ENCODE data around the gene CAPN14. TPM values are rescaled to one million over a fixed set of nuclear protein-coding genes. Genes with fewer than 3 reads are reported as not detected.

CAPN14 gene
- total RNA-seq, 1 donor from 2014 or later, result 0.13 TPM

GRCh38 chr2:31205613-31206012 lies 11.7 kb downstream of the CAPN14 start:
- Mint-ChIP-seq H3K4me1 (ENCODE audit: unreplicated experiment) (peaks cover 3% of the 10 kb centered on the region), H3K4me3 (ENCODE audit: unreplicated experiment) (no peak overlapping the region), H3K9me3 (ENCODE audit: unreplicated experiment) (no peaks in the 10 kb centered on the region), H3K27me3 (ENCODE audit: unreplicated experiment) (peaks cover 4% of the 10 kb centered on the region), H3K27ac (ENCODE audit: unreplicated experiment) (no peak overlapping the region), H3K36me3 (ENCODE audit: low read depth, unreplicated experiment) (no peaks in the 10 kb centered on the region)
- no peak for TF ChIP-seq CTCF (IDR thresholded peaks at IDR 0.05; ENCODE audit: unreplicated experiment)
- no peak for DNase-seq (ENCODE audit: low spot score)

- no peaks in the 10 kb centered on the region for H3K36me3 Mint-ChIP-seq (ENCODE audit: low read depth, unreplicated experiment)
- H3K4me1 Mint-ChIP-seq (ENCODE audit: unreplicated experiment), result peaks cover 3% of the 10 kb centered on the region
- DNase-seq (ENCODE audit: low spot score), result no peak
- H3K27me3 Mint-ChIP-seq (ENCODE audit: unreplicated experiment), result peaks cover 4% of the 10 kb centered on the region
- H3K27ac Mint-ChIP-seq (ENCODE audit: unreplicated experiment), result no peak overlapping the region
- no peak overlapping the region for H3K4me3 Mint-ChIP-seq (ENCODE audit: unreplicated experiment)
- no peaks in the 10 kb centered on the region for H3K9me3 Mint-ChIP-seq (ENCODE audit: unreplicated experiment)
- TF ChIP-seq CTCF (IDR thresholded peaks at IDR 0.05; ENCODE audit: unreplicated experiment), result no peak
Measured at GRCh38 chr2:31205186-31205585, 12.1 kb downstream of the CAPN14 start.

- Mint-ChIP-seq H3K4me3 (ENCODE audit: unreplicated experiment) (no peak overlapping the region), H3K9me3 (ENCODE audit: unreplicated experiment) (no peaks in the 10 kb centered on the region), H3K36me3 (ENCODE audit: low read depth, unreplicated experiment) (no peaks in the 10 kb centered on the region), H3K27ac (ENCODE audit: unreplicated experiment) (no peak overlapping the region), H3K4me1 (ENCODE audit: unreplicated experiment) (peaks cover 4% of the 10 kb centered on the region), H3K27me3 (ENCODE audit: unreplicated experiment) (peaks cover 4% of the 10 kb centered on the region)
- DNase-seq (ENCODE audit: low spot score), result no peak
- no peak for TF ChIP-seq CTCF (IDR thresholded peaks at IDR 0.05; ENCODE audit: unreplicated experiment)
Measured at GRCh38 chr2:31204783-31205182, 12.5 kb downstream of the CAPN14 start.

GRCh38 chr2:31203916-31204315 lies 13.4 kb downstream of the CAPN14 start:
- Mint-ChIP-seq H3K27me3 (ENCODE audit: unreplicated experiment) (peaks cover 6% of the 10 kb centered on the region), H3K4me3 (ENCODE audit: unreplicated experiment) (no peak overlapping the region)
- no peak for DNase-seq (ENCODE audit: low spot score)

GRCh38 chr2:31202833-31203232 lies 14.5 kb downstream of the CAPN14 start:
- Mint-ChIP-seq H3K9me3 (ENCODE audit: unreplicated experiment) (no peaks in the 10 kb centered on the region), H3K27ac (ENCODE audit: unreplicated experiment) (no peak overlapping the region), H3K4me1 (ENCODE audit: unreplicated experiment) (peaks cover 12% of the 10 kb centered on the region), H3K27me3 (ENCODE audit: unreplicated experiment) (peaks cover 7% of the 10 kb centered on the region), H3K4me3 (ENCODE audit: unreplicated experiment) (no peak overlapping the region), H3K36me3 (ENCODE audit: low read depth, unreplicated experiment) (no peaks in the 10 kb centered on the region)
- no peak for DNase-seq (ENCODE audit: low spot score)
- TF ChIP-seq CTCF (IDR thresholded peaks at IDR 0.05; ENCODE audit: unreplicated experiment), result no peak

More at GRCh38 chr2:31203916-31204315, 13.4 kb downstream of the CAPN14 start:
- Mint-ChIP-seq H3K4me1 (ENCODE audit: unreplicated experiment) (peaks cover 11% of the 10 kb centered on the region), H3K27ac (ENCODE audit: unreplicated experiment) (no peak overlapping the region), H3K36me3 (ENCODE audit: low read depth, unreplicated experiment) (no peaks in the 10 kb centered on the region), H3K9me3 (ENCODE audit: unreplicated experiment) (no peaks in the 10 kb centered on the region)
- no peak for TF ChIP-seq CTCF (IDR thresholded peaks at IDR 0.05; ENCODE audit: unreplicated experiment)
